ENCODE measurements around the gene ZNF787. TPM values are rescaled to one million over a fixed set of nuclear protein-coding genes. Genes with fewer than 3 reads are reported as not detected.

Gene ZNF787
- total and polyA plus RNA-seq, 10 of the 15 experiments (the other 5 are each of a cell fraction or from before 2014, with no cell fraction given): 0.23 to 39.9 (median 4.1) TPM

- Histone ChIP-seq H3K4me2 (ENCODE audit: control insufficient read depth, insufficient read depth) (no peak overlapping the region), H3K4me3 (no peak overlapping the region), H3K79me2 (ENCODE audit: control insufficient read depth, insufficient read depth, low read length) (no peaks in the 10 kb centered on the region), H4K20me1 (ENCODE audit: control insufficient read depth, insufficient read depth) (no peaks in the 10 kb centered on the region), H3K9me3 (replicated peaks; ENCODE audit: control insufficient read depth, insufficient read depth, low read length) (no peaks in the 10 kb centered on the region), H3K9ac (ENCODE audit: control insufficient read depth, insufficient read depth, low read length) (no peak overlapping the region), H2AFZ (ENCODE audit: control insufficient read depth, low read depth, low read length) (no peak overlapping the region), H3K4me1 (ENCODE audit: control insufficient read depth, insufficient read depth, low read length) (no peaks in the 10 kb centered on the region), H3K36me3 (ENCODE audit: control insufficient read depth in 2 of 2, insufficient read depth in 2 of 2, low read length in 1 of 2) (peaks cover 3 to 15% of the 10 kb centered on the region in 2 experiments; a peak in 3 of 4 replicates), H3K27me3 (replicated peaks in 1 of 2; ENCODE audit: control insufficient read depth in 2 of 2, insufficient read depth in 2 of 2, low read length in 1 of 2) (no peaks in the 10 kb centered on the region), H3K27ac (ENCODE audit: control insufficient read depth, insufficient read depth) (no peak overlapping the region)
- TF ChIP-seq POLR2A (IDR thresholded peaks at IDR 0.05; ENCODE audit: low read depth, low read length) (peak; percentile 50; the same call in 1 of the 2 replicates), ZNF687 (IDR thresholded peaks at IDR 0.05) (no peak)
- SMC1A ChIA-PET (ENCODE audit: uncharacterized antibody, unreplicated experiment): no interaction called here
- POLR2A ChIA-PET: no interaction called here
- in situ Hi-C loops (cut with MboI) (no loop called here), intact Hi-C loops (cut with micrococcal nuclease; ENCODE audit: unreplicated experiment) (no loop called here)
- no TSS peak for BruUV-seq (replicated peaks)
- CTCF ChIA-PET: interaction anchor here (0.6 kb wide), 1 partner anchor 9 kb away, joined by 4 read pairs; no protein-coding TSS in a partner anchor
- FAIRE-seq (no peak), DNase-seq (ENCODE audit: low read depth, low spot score) (no peak), ATAC-seq (no peak)
- RAD21 ChIA-PET (ENCODE audit: unreplicated experiment): no interaction called here
- WGBS (ENCODE audit: insufficient coverage, insufficient replicate concordance, low lambda C conversion rate, missing lambda C conversion rate): 89% methylated on average over 45 of the region's 49 CpGs
Observed at GRCh38 chr19:56086671-56087430, 34.2 kb downstream of the ZNF787 start.

Measured in GM12878 (cell line).